ENCODE measurements around the gene MALRD1.

The MALRD1 gene

GRCh38 chr10:19532411-19532810 is 483.8 kb downstream of the MALRD1 start:
- no peak overlapping the region for H3K4me3 ChIP-seq (ENCODE audit: low read length)
- no peaks in the 10 kb centered on the region for H3K27me3 ChIP-seq (replicated peaks; ENCODE audit: control insufficient read depth, insufficient read depth, low read length)
- H3K36me3 ChIP-seq (ENCODE audit: control insufficient read depth, insufficient read depth, low read length, severe bottlenecking): no peaks in the 10 kb centered on the region
- DNase-seq (ENCODE audit: low read depth): no peak
- H3K9me3 ChIP-seq (ENCODE audit: control insufficient read depth, low read length): no peaks in the 10 kb centered on the region
- no peaks in the 10 kb centered on the region for H3K4me1 ChIP-seq (ENCODE audit: control insufficient read depth, insufficient read depth, low read length)
- no peak overlapping the region for H3K9ac ChIP-seq (ENCODE audit: low read length)

DNA sequence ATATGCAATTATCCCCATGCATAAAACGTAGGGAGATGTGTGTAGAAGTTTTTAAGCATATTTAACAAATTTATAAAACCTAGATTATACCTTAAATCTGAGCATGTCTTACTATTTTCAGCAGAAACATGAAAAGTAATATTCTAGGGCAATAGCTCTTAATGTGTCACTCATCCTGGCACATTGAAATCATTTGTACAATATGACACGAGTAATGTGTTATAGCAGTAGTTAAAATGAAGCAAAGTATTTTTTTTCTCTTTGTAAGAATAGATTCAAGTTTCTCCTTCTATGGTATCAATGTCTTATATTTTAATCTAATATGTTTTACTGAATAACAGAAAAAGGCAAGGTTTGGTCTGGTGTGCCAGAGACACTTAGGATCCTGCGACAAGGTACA is 492.7 kb downstream of the MALRD1 start:
- Histone ChIP-seq H3K9ac (ENCODE audit: low read length) (no peak overlapping the region), H3K36me3 (ENCODE audit: control insufficient read depth, insufficient read depth, low read length, severe bottlenecking) (no peaks in the 10 kb centered on the region), H3K27me3 (replicated peaks; ENCODE audit: control insufficient read depth, insufficient read depth, low read length) (no peaks in the 10 kb centered on the region), H3K9me3 (ENCODE audit: control insufficient read depth, low read length) (no peaks in the 10 kb centered on the region), H3K4me3 (ENCODE audit: low read length) (no peak overlapping the region), H3K4me1 (ENCODE audit: control insufficient read depth, insufficient read depth, low read length) (no peaks in the 10 kb centered on the region)
- DNase-seq (ENCODE audit: low read depth): no peak

GRCh38 chr10:19546224-19546623 is 497.6 kb downstream of the MALRD1 start:
- Histone ChIP-seq H3K4me1 (ENCODE audit: control insufficient read depth, insufficient read depth, low read length) (no peaks in the 10 kb centered on the region), H3K9me3 (ENCODE audit: control insufficient read depth, low read length) (peaks cover 2% of the 10 kb centered on the region), H3K36me3 (ENCODE audit: control insufficient read depth, insufficient read depth, low read length, severe bottlenecking) (no peaks in the 10 kb centered on the region), H3K4me3 (ENCODE audit: low read length) (no peak overlapping the region), H3K27me3 (replicated peaks; ENCODE audit: control insufficient read depth, insufficient read depth, low read length) (no peaks in the 10 kb centered on the region), H3K9ac (ENCODE audit: low read length) (no peak overlapping the region)
- peak; percentile 25 for DNase-seq (ENCODE audit: low read depth)

- DNase-seq (ENCODE audit: low read depth): no peak
- Histone ChIP-seq H3K27me3 (replicated peaks; ENCODE audit: control insufficient read depth, insufficient read depth, low read length) (no peaks in the 10 kb centered on the region), H3K9ac (ENCODE audit: low read length) (no peak overlapping the region), H3K4me3 (ENCODE audit: low read length) (no peak overlapping the region), H3K9me3 (ENCODE audit: control insufficient read depth, low read length) (peaks cover 4% of the 10 kb centered on the region), H3K36me3 (ENCODE audit: control insufficient read depth, insufficient read depth, low read length, severe bottlenecking) (no peaks in the 10 kb centered on the region), H3K4me1 (ENCODE audit: control insufficient read depth, insufficient read depth, low read length) (no peaks in the 10 kb centered on the region)
These were observed 500.9 kb downstream of the MALRD1 start for GRCh38 chr10:19549503-19549902.

DNA sequence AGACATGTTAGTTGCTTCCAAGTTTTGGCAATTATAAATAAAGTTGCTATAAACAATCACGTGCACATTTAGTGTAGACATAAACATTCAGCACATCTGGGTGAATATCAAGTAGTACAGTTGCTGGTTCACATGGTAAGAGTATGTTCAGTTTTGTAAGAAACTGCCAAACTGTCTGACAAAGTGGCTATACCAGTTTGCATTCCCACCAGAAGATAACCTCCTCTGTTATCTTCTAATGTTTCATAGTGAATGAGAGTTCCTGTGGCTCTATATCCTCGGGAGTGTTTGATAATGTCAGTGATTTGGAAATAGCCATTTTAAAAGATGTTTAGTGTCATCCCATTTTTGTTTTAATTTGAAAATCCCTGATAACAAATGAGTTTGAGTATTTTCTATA is 508.1 kb downstream of the MALRD1 start:
- Histone ChIP-seq H3K4me1 (ENCODE audit: control insufficient read depth, insufficient read depth, low read length) (peaks cover 7% of the 10 kb centered on the region), H3K36me3 (ENCODE audit: control insufficient read depth, insufficient read depth, low read length, severe bottlenecking) (no peaks in the 10 kb centered on the region)
- no peak for DNase-seq (ENCODE audit: low read depth)

GRCh38 chr10:19561181-19561580 is 512.6 kb downstream of the MALRD1 start:
- Histone ChIP-seq H3K4me1 (ENCODE audit: control insufficient read depth, insufficient read depth, low read length) (peaks cover 16% of the 10 kb centered on the region), H3K9ac (ENCODE audit: low read length) (peak overlapping the region; percentile 57), H3K27me3 (replicated peaks; ENCODE audit: control insufficient read depth, insufficient read depth, low read length) (no peaks in the 10 kb centered on the region), H3K9me3 (ENCODE audit: control insufficient read depth, low read length) (no peaks in the 10 kb centered on the region), H3K36me3 (ENCODE audit: control insufficient read depth, insufficient read depth, low read length, severe bottlenecking) (no peaks in the 10 kb centered on the region), H3K4me3 (ENCODE audit: low read length) (peak overlapping the region; percentile 2)
- DNase-seq (ENCODE audit: low read depth): no peak

More for the DNA sequence above, 508.1 kb downstream of the MALRD1 start:
- no peaks in the 10 kb centered on the region for H3K9me3 ChIP-seq (ENCODE audit: control insufficient read depth, low read length)
- H3K4me3 ChIP-seq (ENCODE audit: low read length): no peak overlapping the region
- no peak overlapping the region for H3K9ac ChIP-seq (ENCODE audit: low read length)
- H3K27me3 ChIP-seq (replicated peaks; ENCODE audit: control insufficient read depth, insufficient read depth, low read length): no peaks in the 10 kb centered on the region

DNA sequence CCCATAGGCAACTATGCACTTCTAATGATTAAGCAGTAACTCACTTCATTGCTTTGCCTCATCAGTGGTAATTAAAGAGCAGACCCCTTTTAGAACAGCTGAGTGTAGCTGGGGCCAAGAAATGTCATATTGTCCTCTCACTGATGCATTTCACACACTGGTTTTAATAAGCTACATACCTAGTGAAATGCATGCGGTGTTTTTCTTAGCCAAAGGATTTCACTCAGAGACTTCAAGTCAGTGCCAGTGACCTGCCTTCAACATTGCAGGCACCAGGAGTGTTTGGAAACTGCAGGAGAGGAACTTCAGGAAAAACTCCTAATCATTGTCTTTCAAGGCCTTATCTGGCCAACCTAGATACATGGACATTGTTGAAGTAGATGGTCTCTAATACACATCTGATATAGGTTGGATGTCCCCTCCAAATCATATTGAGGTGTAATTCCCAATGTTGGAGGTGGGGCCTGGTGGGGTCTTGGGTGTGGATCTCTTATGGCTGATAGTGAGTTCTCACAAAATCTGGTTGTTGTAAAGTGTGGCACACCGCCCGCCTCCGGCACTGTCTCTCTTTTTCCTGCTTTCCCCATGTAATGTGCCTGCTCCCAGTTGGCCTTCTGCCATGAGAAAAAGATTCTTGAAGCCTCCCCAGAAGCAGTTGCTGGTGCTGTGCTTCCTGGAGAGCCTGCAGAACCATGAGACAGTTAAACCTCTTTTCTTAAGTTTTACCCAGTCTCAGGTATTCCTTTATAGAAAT is 515.0 kb downstream of the MALRD1 start:
- H3K4me1 ChIP-seq (ENCODE audit: control insufficient read depth, insufficient read depth, low read length): peaks cover 16% of the 10 kb centered on the region
- H3K36me3 ChIP-seq (ENCODE audit: control insufficient read depth, insufficient read depth, low read length, severe bottlenecking): no peaks in the 10 kb centered on the region
- no peaks in the 10 kb centered on the region for H3K27me3 ChIP-seq (replicated peaks; ENCODE audit: control insufficient read depth, insufficient read depth, low read length)
- no peak overlapping the region for H3K4me3 ChIP-seq (ENCODE audit: low read length)
- DNase-seq (ENCODE audit: low read depth): no peak
- H3K9ac ChIP-seq (ENCODE audit: low read length): no peak overlapping the region
- no peaks in the 10 kb centered on the region for H3K9me3 ChIP-seq (ENCODE audit: control insufficient read depth, low read length)

GRCh38 chr10:19570120-19570519 is 521.5 kb downstream of the MALRD1 start:
- Histone ChIP-seq H3K4me1 (ENCODE audit: control insufficient read depth, insufficient read depth, low read length) (peaks cover 28% of the 10 kb centered on the region), H3K36me3 (ENCODE audit: control insufficient read depth, insufficient read depth, low read length, severe bottlenecking) (no peaks in the 10 kb centered on the region), H3K9me3 (ENCODE audit: control insufficient read depth, low read length) (no peaks in the 10 kb centered on the region), H3K9ac (ENCODE audit: low read length) (no peak overlapping the region), H3K27me3 (replicated peaks; ENCODE audit: control insufficient read depth, insufficient read depth, low read length) (no peaks in the 10 kb centered on the region), H3K4me3 (ENCODE audit: low read length) (peak overlapping the region; percentile 14)
- peak; percentile 59 for DNase-seq (ENCODE audit: low read depth)

DNA sequence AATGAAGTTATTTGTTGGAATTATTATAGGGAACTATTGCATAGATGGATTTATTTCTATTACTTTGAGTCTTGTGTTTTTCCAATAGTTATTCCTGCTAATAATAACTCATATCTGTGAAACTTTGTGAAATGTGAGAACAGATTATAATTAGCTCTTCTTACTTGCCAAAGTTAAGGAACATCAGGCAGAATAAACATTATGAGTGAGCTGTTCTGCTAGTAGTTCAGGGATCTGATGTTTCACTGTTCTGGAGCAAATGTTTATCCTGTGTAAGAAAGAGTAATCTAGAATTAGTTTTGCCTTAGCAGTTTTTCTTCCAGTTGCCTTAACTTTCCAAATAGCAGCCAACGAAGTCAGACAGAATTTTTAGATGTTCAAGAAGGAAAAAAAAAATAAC is 522.4 kb downstream of the MALRD1 start:
- DNase-seq (ENCODE audit: low read depth): peak; percentile 20
- no peaks in the 10 kb centered on the region for H3K27me3 ChIP-seq (replicated peaks; ENCODE audit: control insufficient read depth, insufficient read depth, low read length)
- H3K36me3 ChIP-seq (ENCODE audit: control insufficient read depth, insufficient read depth, low read length, severe bottlenecking): no peaks in the 10 kb centered on the region
- no peak overlapping the region for H3K9ac ChIP-seq (ENCODE audit: low read length)
- peaks cover 28% of the 10 kb centered on the region for H3K4me1 ChIP-seq (ENCODE audit: control insufficient read depth, insufficient read depth, low read length)
- H3K4me3 ChIP-seq (ENCODE audit: low read length): peak overlapping the region; percentile 25
- no peaks in the 10 kb centered on the region for H3K9me3 ChIP-seq (ENCODE audit: control insufficient read depth, low read length)

DNA sequence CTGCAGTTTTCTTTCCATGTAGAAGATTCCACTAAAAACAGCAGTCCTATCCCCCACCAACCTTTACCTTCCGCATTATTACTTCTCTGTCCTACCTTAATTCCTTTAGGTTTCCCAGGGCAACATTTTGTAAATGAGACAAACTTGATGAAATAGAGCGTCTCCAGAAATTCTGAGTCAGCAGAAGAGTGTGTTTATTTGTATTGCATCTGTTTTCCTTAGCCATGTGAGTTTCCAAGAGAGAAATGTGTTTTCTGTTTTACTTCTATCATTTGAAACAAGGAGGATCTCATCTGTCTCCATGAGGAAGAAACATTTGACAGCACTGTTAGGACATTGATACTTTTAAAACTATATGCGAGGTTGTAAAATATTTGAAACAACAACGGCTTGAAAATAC is 523.5 kb downstream of the MALRD1 start:
- Histone ChIP-seq H3K9ac (ENCODE audit: low read length) (no peak overlapping the region), H3K27me3 (replicated peaks; ENCODE audit: control insufficient read depth, insufficient read depth, low read length) (no peaks in the 10 kb centered on the region), H3K4me3 (ENCODE audit: low read length) (no peak overlapping the region), H3K4me1 (ENCODE audit: control insufficient read depth, insufficient read depth, low read length) (peaks cover 28% of the 10 kb centered on the region), H3K36me3 (ENCODE audit: control insufficient read depth, insufficient read depth, low read length, severe bottlenecking) (no peaks in the 10 kb centered on the region), H3K9me3 (ENCODE audit: control insufficient read depth, low read length) (no peaks in the 10 kb centered on the region)
- peak; percentile 39 for DNase-seq (ENCODE audit: low read depth)

- H3K9ac ChIP-seq (ENCODE audit: low read length): no peak overlapping the region
- no peak overlapping the region for H3K4me3 ChIP-seq (ENCODE audit: low read length)
- no peaks in the 10 kb centered on the region for H3K36me3 ChIP-seq (ENCODE audit: control insufficient read depth, insufficient read depth, low read length, severe bottlenecking)
- DNase-seq (ENCODE audit: low read depth): no peak
- H3K9me3 ChIP-seq (ENCODE audit: control insufficient read depth, low read length): no peaks in the 10 kb centered on the region
- peaks cover 17% of the 10 kb centered on the region for H3K4me1 ChIP-seq (ENCODE audit: control insufficient read depth, insufficient read depth, low read length)
- H3K27me3 ChIP-seq (replicated peaks; ENCODE audit: control insufficient read depth, insufficient read depth, low read length): no peaks in the 10 kb centered on the region
These were observed 528.0 kb downstream of the MALRD1 start for GRCh38 chr10:19576576-19576975.

DNA sequence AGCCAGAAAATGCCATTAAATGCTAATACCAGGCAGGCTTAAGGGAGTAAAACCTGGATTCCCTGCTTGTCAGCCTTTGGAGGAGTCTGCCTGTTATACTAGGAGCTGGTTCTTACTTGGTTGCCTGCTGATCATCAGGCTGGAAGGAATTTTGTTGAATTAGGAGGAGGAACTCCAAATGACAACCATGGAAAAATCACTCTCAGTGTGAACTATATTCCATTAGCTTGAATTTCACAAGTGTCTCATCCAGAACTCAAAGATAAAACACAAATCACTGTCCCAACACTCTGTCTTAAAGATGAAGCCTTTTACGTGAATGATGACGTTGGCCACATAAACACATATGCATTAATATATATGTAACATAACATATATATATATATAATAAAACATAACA is 528.8 kb downstream of the MALRD1 start:
- no peaks in the 10 kb centered on the region for H3K36me3 ChIP-seq (ENCODE audit: control insufficient read depth, insufficient read depth, low read length, severe bottlenecking)
- peaks cover 9% of the 10 kb centered on the region for H3K4me1 ChIP-seq (ENCODE audit: control insufficient read depth, insufficient read depth, low read length)
- H3K9me3 ChIP-seq (ENCODE audit: control insufficient read depth, low read length): no peaks in the 10 kb centered on the region
- H3K27me3 ChIP-seq (replicated peaks; ENCODE audit: control insufficient read depth, insufficient read depth, low read length): no peaks in the 10 kb centered on the region
- H3K4me3 ChIP-seq (ENCODE audit: low read length): no peak overlapping the region
- DNase-seq (ENCODE audit: low read depth): no peak
- H3K9ac ChIP-seq (ENCODE audit: low read length): no peak overlapping the region

All from adipocyte (in vitro differentiated cells).